CD14-positive monocyte (primary cell): Measurements from ENCODE around the gene CHID1. TPM values are rescaled to one million over a fixed set of nuclear protein-coding genes. Genes with fewer than 3 reads are reported as not detected.

Experiments
- DNase-seq, 3 donors: peaks; one replicate each; pipeline ENCODE4 v3.0.0-alpha.2; 2011 to 2022
- H2AFZ ChIP-seq: 2 replicates; pipeline ENCODE4 v1.6.0; 2012; ENCODE audit warnings: mild to moderate bottlenecking, low read depth, low read length, inconsistent platforms; ENCODE audit not compliant: insufficient read depth, poor library complexity, severe bottlenecking
- H3K27ac ChIP-seq, 2 donors: 1 replicate in 1 of 2; 2 replicates in 1 of 2; pipeline ENCODE4 v1.5.1; 2012 to 2013; ENCODE audit warnings: low read length in 2 of 2, control low read depth in 1 of 2, inconsistent platforms in 1 of 2, low read depth in 1 of 2, mild to moderate bottlenecking in 1 of 2
- H3K27me3 ChIP-seq, 2 donors: one replicate each; pipeline versions ENCODE4 v1.6.0 to v1.6.1; 2011 to 2013; ENCODE audit warnings: low read length in 2 of 2; ENCODE audit not compliant: control insufficient read depth in 2 of 2, insufficient read depth in 2 of 2
- H3K36me3 ChIP-seq, 2 donors: replicated peaks in 1 of 2; 1 replicate in 1 of 2; 2 replicates in 1 of 2; pipeline versions ENCODE4 v1.5.1 to v1.6.1; 2012 to 2013; ENCODE audit warnings: low read length in 2 of 2, control low read depth in 1 of 2, inconsistent platforms in 1 of 2, mild to moderate bottlenecking in 1 of 2; ENCODE audit not compliant: insufficient read depth in 2 of 2, control insufficient read depth in 1 of 2
- H3K4me1 ChIP-seq, 2 donors: 1 replicate in 1 of 2; 2 replicates in 1 of 2; pipeline versions ENCODE4 v1.5.1 to v1.6.1; 2012 to 2013; ENCODE audit warnings: low read length in 2 of 2, control low read depth in 1 of 2, inconsistent platforms in 1 of 2, mild to moderate bottlenecking in 1 of 2, moderate library complexity in 1 of 2; ENCODE audit not compliant: insufficient read depth in 2 of 2, control insufficient read depth in 1 of 2
- H3K4me2 ChIP-seq: replicated peaks from 2 replicates; pipeline ENCODE3; 2012; ENCODE audit warnings: low read length, moderate library complexity, mild to moderate bottlenecking; ENCODE audit not compliant: poor library complexity, severe bottlenecking; ENCODE audit errors: extremely low read depth
- H3K4me3 ChIP-seq, 3 experiments: fragments of 200-600 bp in 1 of 3; sonication (generic) in 1 of 3; replicated peaks in 1 of 3; 1 replicate in 2 of 3; 2 replicates in 1 of 3; pipeline ENCODE4 v1.5.1; 2011 to 2013; ENCODE audit warnings: low read length in 3 of 3, mild to moderate bottlenecking in 3 of 3, control low read depth in 2 of 3, low read depth in 2 of 3, inconsistent platforms in 1 of 3, moderate library complexity in 1 of 3
- H3K79me2 ChIP-seq: 2 replicates; pipeline ENCODE4 v1.6.0; 2012; ENCODE audit warnings: mild to moderate bottlenecking, control low read depth, inconsistent platforms, low read length, moderate library complexity; ENCODE audit not compliant: insufficient read depth
- H3K9ac ChIP-seq: 2 replicates; pipeline ENCODE4 v1.6.0; 2017; ENCODE audit warnings: low read length, mild to moderate bottlenecking; ENCODE audit not compliant: insufficient read depth, poor library complexity, severe bottlenecking
- H3K9me3 ChIP-seq, 2 donors: replicated peaks in 1 of 2; 1 replicate in 1 of 2; 2 replicates in 1 of 2; pipeline versions ENCODE4 v1.5.1 to v1.6.1; 2012 to 2013; ENCODE audit warnings: low read length in 2 of 2, control low read depth in 1 of 2; ENCODE audit not compliant: control insufficient read depth in 1 of 2, insufficient read depth in 1 of 2
- H4K20me1 ChIP-seq: 2 replicates; pipeline ENCODE4 v1.6.0; 2012; ENCODE audit warnings: mild to moderate bottlenecking, low read length, control low read depth, moderate library complexity; ENCODE audit not compliant: insufficient read depth
- H3K27ac Mint-ChIP-seq, 7 donors: one replicate each; pipeline ENCODE4 v1.8.0; 2020; ENCODE audit warnings: mild to moderate bottlenecking in 7 of 7, mixed read lengths in 7 of 7, moderate library complexity in 6 of 7, inconsistent platforms in 2 of 7
- H3K27me3 Mint-ChIP-seq, 3 donors: one replicate each; pipeline ENCODE4 v1.8.0; 2021 to 2022; ENCODE audit warnings: low read depth in 3 of 3, mild to moderate bottlenecking in 3 of 3, mixed read lengths in 3 of 3, moderate library complexity in 3 of 3, inconsistent platforms in 1 of 3
- H3K36me3 Mint-ChIP-seq, 2 donors: one replicate each; pipeline ENCODE4 v1.8.0; 2020; ENCODE audit warnings: mixed read lengths in 2 of 2, inconsistent platforms in 1 of 2, mild to moderate bottlenecking in 1 of 2
- H3K4me1 Mint-ChIP-seq: one replicate; pipeline ENCODE4 v1.8.0; 2020; ENCODE audit warnings: mild to moderate bottlenecking, mixed read lengths
- H3K4me3 Mint-ChIP-seq, 2 donors: one replicate each; pipeline ENCODE4 v1.8.0; 2020; ENCODE audit warnings: mild to moderate bottlenecking in 2 of 2, mixed read lengths in 2 of 2, moderate library complexity in 1 of 2
- H3K9me3 Mint-ChIP-seq, 7 donors: one replicate each; pipeline ENCODE4 v1.8.0; 2020 to 2022; ENCODE audit warnings: mixed read lengths in 7 of 7, mild to moderate bottlenecking in 6 of 7, moderate library complexity in 6 of 7, inconsistent platforms in 2 of 7
- WGBS: methylation state at CpG from one replicate; pipeline ENCODE4 v1.1.5; 2013; ENCODE audit warnings: missing lambda C conversion rate; ENCODE audit not compliant: insufficient coverage; 5-methylcytosine and 5-hydroxymethylcytosine counted together
- intact Hi-C, 2 donors: fragments of 100-400 bp; cut with micrococcal nuclease; formaldehyde crosslinking; loops; one replicate each; pipeline versions ENCODE4 v1.15.0 to v1.15.1; 2023
- polyA plus RNA-seq, 3 donors: library from polyadenylated mRNA; depleted of rRNA in 1 of 3; unstranded in 2 of 3; stranded (reverse) in 1 of 3; fragments of 300-500 nt in 2 of 3; fragments of >200 nt in 1 of 3; fragmentation: Illumina TruSeq in 2 of 3; gene quantifications; 1 replicate in 2 of 3; 2 replicates in 1 of 3; pipeline ENCODE4 v1.2.3, GENCODE V29; 2012 to 2021
- TF ChIP-seq, protein P1 (sequence below): fragments of 200-600 bp; IDR thresholded peaks from one replicate; pipeline ENCODE4 v1.8.0; 2022; ENCODE audit warnings: antibody characterized with exemption, mild to moderate bottlenecking

The CHID1 gene
- polyA plus RNA-seq, 3 donors, result 23.2 to 45.4 (median 45.0) TPM

DNA sequence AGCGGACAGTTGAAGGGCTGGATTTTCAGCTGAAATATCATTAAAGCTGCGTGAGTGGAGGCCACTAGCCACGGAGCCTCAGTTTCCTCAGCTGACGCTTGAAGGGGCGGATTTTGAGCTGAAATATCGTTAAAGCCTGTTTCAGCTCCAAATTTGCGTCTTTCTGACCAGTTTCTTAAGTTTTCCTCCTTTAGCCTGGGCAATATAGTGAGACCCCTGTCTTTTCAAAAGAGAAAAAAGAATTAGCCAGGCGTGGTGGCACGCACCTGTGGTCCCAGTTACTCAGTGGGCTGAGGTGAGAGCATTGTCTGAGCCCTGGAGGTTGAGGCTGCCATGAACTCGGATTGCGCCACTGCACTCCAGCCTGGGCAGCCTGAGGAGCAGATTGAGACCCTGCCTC, 18.8 kb upstream of the CHID1 start:
- H3K27me3 ChIP-seq, result no peaks in the 10 kb centered on the region
- no peak for DNase-seq
- H3K9ac ChIP-seq, result no peak overlapping the region
- intact Hi-C loops, result loop anchor here in 1 of 2 donors (5.0 kb wide), 1 partner anchor 82 kb away; no protein-coding TSS in a partner anchor
- H3K27ac ChIP-seq, result no peak overlapping the region
- peaks cover 8 to 20% of the 10 kb centered on the region in 2 donors for H3K36me3 Mint-ChIP-seq
- TF ChIP-seq, protein P1, sequence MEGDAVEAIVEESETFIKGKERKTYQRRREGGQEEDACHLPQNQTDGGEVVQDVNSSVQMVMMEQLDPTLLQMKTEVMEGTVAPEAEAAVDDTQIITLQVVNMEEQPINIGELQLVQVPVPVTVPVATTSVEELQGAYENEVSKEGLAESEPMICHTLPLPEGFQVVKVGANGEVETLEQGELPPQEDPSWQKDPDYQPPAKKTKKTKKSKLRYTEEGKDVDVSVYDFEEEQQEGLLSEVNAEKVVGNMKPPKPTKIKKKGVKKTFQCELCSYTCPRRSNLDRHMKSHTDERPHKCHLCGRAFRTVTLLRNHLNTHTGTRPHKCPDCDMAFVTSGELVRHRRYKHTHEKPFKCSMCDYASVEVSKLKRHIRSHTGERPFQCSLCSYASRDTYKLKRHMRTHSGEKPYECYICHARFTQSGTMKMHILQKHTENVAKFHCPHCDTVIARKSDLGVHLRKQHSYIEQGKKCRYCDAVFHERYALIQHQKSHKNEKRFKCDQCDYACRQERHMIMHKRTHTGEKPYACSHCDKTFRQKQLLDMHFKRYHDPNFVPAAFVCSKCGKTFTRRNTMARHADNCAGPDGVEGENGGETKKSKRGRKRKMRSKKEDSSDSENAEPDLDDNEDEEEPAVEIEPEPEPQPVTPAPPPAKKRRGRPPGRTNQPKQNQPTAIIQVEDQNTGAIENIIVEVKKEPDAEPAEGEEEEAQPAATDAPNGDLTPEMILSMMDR, result no peak
- H3K79me2 ChIP-seq, result peaks cover 79% of the 10 kb centered on the region
- H3K27me3 Mint-ChIP-seq, result no peaks in the 10 kb centered on the region
- H3K4me3 Mint-ChIP-seq, result no peak overlapping the region
- peaks cover 0 to 5% of the 10 kb centered on the region in 2 donors for H3K36me3 ChIP-seq
- no peak overlapping the region for H2AFZ ChIP-seq
- H3K27ac Mint-ChIP-seq, result no peak overlapping the region
- H3K4me3 ChIP-seq, result no peak overlapping the region
- H3K9me3 ChIP-seq, result no peaks in the 10 kb centered on the region
- H4K20me1 ChIP-seq, result peaks cover 81% of the 10 kb centered on the region
- no peak overlapping the region for H3K4me2 ChIP-seq
- H3K4me1 Mint-ChIP-seq, result peaks cover 57% of the 10 kb centered on the region
- peaks cover 0 to 1% (median 0%) of the 10 kb centered on the region in 7 donors for H3K9me3 Mint-ChIP-seq
- peaks cover 36 to 48% of the 10 kb centered on the region in 2 donors for H3K4me1 ChIP-seq
- whole genome bisulfite sequencing, result 98% methylated on average over 11 of the region's 11 CpGs

DNA sequence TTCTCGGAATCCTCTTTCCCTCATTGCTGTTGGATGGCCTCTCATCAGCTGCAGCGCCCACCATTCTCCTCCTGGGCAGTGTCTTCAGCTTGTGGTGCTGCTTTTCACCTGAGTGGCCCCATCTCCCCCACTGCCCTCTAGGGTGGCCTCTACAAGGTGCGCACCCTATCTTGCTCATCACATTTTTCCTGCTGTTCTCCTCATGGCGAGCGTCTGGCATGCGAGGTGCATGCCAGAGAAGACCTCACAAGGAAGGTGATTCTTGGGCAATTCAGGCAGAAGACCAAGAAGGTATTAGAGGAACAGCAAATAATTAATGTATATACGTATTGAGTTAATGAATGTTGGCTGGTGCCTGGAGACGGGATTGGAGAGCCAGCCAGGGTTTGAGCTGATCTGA, 18.2 kb upstream of the CHID1 start:
- H3K4me3 ChIP-seq, result no peak overlapping the region
- no peak overlapping the region for H2AFZ ChIP-seq
- H3K27ac Mint-ChIP-seq, result peak overlapping the region in 2 of 7 donors; percentile 13 to 29
- DNase-seq, result no peak
- H4K20me1 ChIP-seq, result peaks cover 75% of the 10 kb centered on the region
- H3K4me1 Mint-ChIP-seq, result peaks cover 53% of the 10 kb centered on the region
- H3K36me3 Mint-ChIP-seq, result peaks cover 8 to 20% of the 10 kb centered on the region in 2 donors
- intact Hi-C loops, result loop anchor here in 1 of 2 donors (5.0 kb wide), 1 partner anchor 81 kb away; no protein-coding TSS in a partner anchor
- H3K27me3 Mint-ChIP-seq, result no peaks in the 10 kb centered on the region
- H3K27ac ChIP-seq, result no peak overlapping the region
- H3K4me2 ChIP-seq, result no peak overlapping the region
- TF ChIP-seq, protein P1, result no peak
- H3K9me3 ChIP-seq, result no peaks in the 10 kb centered on the region
- H3K27me3 ChIP-seq, result no peaks in the 10 kb centered on the region
- peaks cover 0 to 1% (median 0%) of the 10 kb centered on the region in 7 donors for H3K9me3 Mint-ChIP-seq
- H3K4me3 Mint-ChIP-seq, result no peak overlapping the region
- peaks cover 0 to 5% of the 10 kb centered on the region in 2 donors for H3K36me3 ChIP-seq
- peaks cover 73% of the 10 kb centered on the region for H3K79me2 ChIP-seq
- 82% methylated on average over 6 of the region's 8 CpGs for WGBS
- H3K4me1 ChIP-seq, result peaks cover 36 to 45% of the 10 kb centered on the region in 2 donors
- H3K9ac ChIP-seq, result no peak overlapping the region
